DND-41 (cell line): Measurements from ENCODE around the gene MEGF6.

ENCODE experiments used
- ATAC-seq: fragments of 200-7000 bp; cut with Tn5 transposase; 3 replicates; pipeline ENCODE4 v1.9.1; 2021; ENCODE audit warnings: low read depth; ENCODE audit not compliant: insufficient read depth
- DNase-seq: peaks from one replicate; pipeline ENCODE4 v3.0.0-alpha.2; 2020
- H2AFZ ChIP-seq: 2 replicates; pipeline ENCODE4 v1.6.0; 2012; ENCODE audit warnings: low read depth, low read length
- H3K27ac ChIP-seq: 2 replicates; pipeline ENCODE4 v1.5.1; 2012; ENCODE audit warnings: low read length, inconsistent platforms
- H3K27me3 ChIP-seq: fragments of 200-600 bp; sonication (generic); 2 replicates; pipeline ENCODE4 v1.6.0; 2012; ENCODE audit warnings: low read length, mild to moderate bottlenecking, inconsistent platforms; ENCODE audit not compliant: insufficient read depth, poor library complexity
- H3K36me3 ChIP-seq: 2 replicates; pipeline ENCODE4 v1.5.1; 2012; ENCODE audit warnings: low read length, inconsistent platforms; ENCODE audit not compliant: insufficient read depth
- H3K4me1 ChIP-seq: 2 replicates; pipeline ENCODE4 v1.5.1; 2012; ENCODE audit warnings: mild to moderate bottlenecking, low read length; ENCODE audit not compliant: insufficient read depth
- H3K4me2 ChIP-seq: 2 replicates; pipeline ENCODE4 v1.6.0; 2012; ENCODE audit warnings: mild to moderate bottlenecking, moderate library complexity, low read length, inconsistent platforms; ENCODE audit not compliant: insufficient read depth
- H3K4me3 ChIP-seq, 2 experiments: fragments of 200-600 bp in 1 of 2; shearing (Covaris generic) in 1 of 2; 2 replicates each; pipeline ENCODE4 v1.5.1; 2012 to 2016; ENCODE audit warnings: inconsistent platforms in 2 of 2, low read length in 2 of 2, mild to moderate bottlenecking in 2 of 2, low read depth in 1 of 2, moderate library complexity in 1 of 2
- H3K79me2 ChIP-seq: 2 replicates; pipeline ENCODE4 v1.6.0; 2012; ENCODE audit warnings: low read length, inconsistent platforms; ENCODE audit not compliant: insufficient read depth
- H3K9ac ChIP-seq: 2 replicates; pipeline ENCODE4 v1.6.0; 2012; ENCODE audit warnings: low read depth, mild to moderate bottlenecking, inconsistent platforms, low read length, moderate library complexity
- H3K9me3 ChIP-seq: 2 replicates; pipeline ENCODE4 v1.5.1; 2012; ENCODE audit warnings: low read length, moderate library complexity, mild to moderate bottlenecking, inconsistent platforms; ENCODE audit not compliant: insufficient read depth, severe bottlenecking
- H4K20me1 ChIP-seq: 2 replicates; pipeline ENCODE4 v1.6.0; 2012; ENCODE audit warnings: low read length; ENCODE audit not compliant: insufficient read depth
- EZH2 ChIP-seq: IDR thresholded peaks from 3 replicates; pipeline ENCODE4 v1.6.1; 2012; ENCODE audit warnings: borderline replicate concordance, low read depth, mild to moderate bottlenecking, moderate library complexity, low read length, inconsistent platforms; ENCODE audit not compliant: severe bottlenecking
- TF ChIP-seq, protein P1 (sequence below): IDR thresholded peaks from 2 replicates; pipeline ENCODE4 v1.5.1; 2012; ENCODE audit warnings: borderline replicate concordance, low read length, moderate library complexity, mild to moderate bottlenecking; ENCODE audit not compliant: poor library complexity, severe bottlenecking; ENCODE audit errors: extremely low read depth

Gene MEGF6

GRCh38 chr1:3632716-3633343 lies 21.5 kb upstream of the MEGF6 start:
- Histone ChIP-seq H3K4me1 (no peaks in the 10 kb centered on the region), H3K4me3 (no peak overlapping the region), H4K20me1 (peaks cover 18% of the 10 kb centered on the region; the same call in 1 of the 2 replicates), H3K9ac (no peak overlapping the region), H3K9me3 (no peaks in the 10 kb centered on the region), H3K27ac (no peak overlapping the region), H3K36me3 (peaks cover 98% of the 10 kb centered on the region), H3K4me2 (no peak overlapping the region), H3K27me3 (no peaks in the 10 kb centered on the region), H3K79me2 (no peaks in the 10 kb centered on the region), H2AFZ (no peak overlapping the region)
- TF ChIP-seq EZH2 = no peak
- TF ChIP-seq, protein P1, sequence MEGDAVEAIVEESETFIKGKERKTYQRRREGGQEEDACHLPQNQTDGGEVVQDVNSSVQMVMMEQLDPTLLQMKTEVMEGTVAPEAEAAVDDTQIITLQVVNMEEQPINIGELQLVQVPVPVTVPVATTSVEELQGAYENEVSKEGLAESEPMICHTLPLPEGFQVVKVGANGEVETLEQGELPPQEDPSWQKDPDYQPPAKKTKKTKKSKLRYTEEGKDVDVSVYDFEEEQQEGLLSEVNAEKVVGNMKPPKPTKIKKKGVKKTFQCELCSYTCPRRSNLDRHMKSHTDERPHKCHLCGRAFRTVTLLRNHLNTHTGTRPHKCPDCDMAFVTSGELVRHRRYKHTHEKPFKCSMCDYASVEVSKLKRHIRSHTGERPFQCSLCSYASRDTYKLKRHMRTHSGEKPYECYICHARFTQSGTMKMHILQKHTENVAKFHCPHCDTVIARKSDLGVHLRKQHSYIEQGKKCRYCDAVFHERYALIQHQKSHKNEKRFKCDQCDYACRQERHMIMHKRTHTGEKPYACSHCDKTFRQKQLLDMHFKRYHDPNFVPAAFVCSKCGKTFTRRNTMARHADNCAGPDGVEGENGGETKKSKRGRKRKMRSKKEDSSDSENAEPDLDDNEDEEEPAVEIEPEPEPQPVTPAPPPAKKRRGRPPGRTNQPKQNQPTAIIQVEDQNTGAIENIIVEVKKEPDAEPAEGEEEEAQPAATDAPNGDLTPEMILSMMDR = no peak
- no peak for DNase-seq
- ATAC-seq = no peak

DNA sequence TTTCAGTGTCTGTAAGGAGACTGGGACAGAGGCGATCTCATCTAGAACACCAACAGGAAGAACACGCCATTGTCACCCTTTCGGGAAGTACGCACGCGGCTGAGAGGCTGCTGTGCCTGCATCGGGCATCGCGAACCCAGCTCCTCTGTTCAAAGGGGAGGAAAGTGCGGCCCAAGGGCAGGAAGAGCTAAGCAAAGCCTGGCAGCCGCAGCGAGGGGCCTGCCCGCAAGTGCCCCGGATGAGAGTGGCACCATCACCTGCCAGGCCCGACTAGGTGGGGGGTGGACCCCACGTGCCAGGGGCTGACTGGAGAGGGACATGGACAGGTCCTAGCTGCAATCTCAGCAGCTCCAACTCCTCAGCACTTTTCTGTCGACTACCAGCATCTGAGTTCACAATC lies 21.0 kb upstream of the MEGF6 start:
- Histone ChIP-seq H3K9ac (no peak overlapping the region), H2AFZ (no peak overlapping the region), H3K79me2 (no peaks in the 10 kb centered on the region), H3K36me3 (peaks cover 98% of the 10 kb centered on the region), H4K20me1 (peaks cover 18% of the 10 kb centered on the region; the same call in 1 of the 2 replicates), H3K27ac (no peak overlapping the region), H3K4me2 (no peak overlapping the region), H3K4me1 (no peaks in the 10 kb centered on the region), H3K27me3 (no peaks in the 10 kb centered on the region), H3K9me3 (no peaks in the 10 kb centered on the region), H3K4me3 (no peak overlapping the region)
- no peak for TF ChIP-seq EZH2
- TF ChIP-seq, protein P1 = no peak
- no peak for DNase-seq
- ATAC-seq = no peak

DNA sequence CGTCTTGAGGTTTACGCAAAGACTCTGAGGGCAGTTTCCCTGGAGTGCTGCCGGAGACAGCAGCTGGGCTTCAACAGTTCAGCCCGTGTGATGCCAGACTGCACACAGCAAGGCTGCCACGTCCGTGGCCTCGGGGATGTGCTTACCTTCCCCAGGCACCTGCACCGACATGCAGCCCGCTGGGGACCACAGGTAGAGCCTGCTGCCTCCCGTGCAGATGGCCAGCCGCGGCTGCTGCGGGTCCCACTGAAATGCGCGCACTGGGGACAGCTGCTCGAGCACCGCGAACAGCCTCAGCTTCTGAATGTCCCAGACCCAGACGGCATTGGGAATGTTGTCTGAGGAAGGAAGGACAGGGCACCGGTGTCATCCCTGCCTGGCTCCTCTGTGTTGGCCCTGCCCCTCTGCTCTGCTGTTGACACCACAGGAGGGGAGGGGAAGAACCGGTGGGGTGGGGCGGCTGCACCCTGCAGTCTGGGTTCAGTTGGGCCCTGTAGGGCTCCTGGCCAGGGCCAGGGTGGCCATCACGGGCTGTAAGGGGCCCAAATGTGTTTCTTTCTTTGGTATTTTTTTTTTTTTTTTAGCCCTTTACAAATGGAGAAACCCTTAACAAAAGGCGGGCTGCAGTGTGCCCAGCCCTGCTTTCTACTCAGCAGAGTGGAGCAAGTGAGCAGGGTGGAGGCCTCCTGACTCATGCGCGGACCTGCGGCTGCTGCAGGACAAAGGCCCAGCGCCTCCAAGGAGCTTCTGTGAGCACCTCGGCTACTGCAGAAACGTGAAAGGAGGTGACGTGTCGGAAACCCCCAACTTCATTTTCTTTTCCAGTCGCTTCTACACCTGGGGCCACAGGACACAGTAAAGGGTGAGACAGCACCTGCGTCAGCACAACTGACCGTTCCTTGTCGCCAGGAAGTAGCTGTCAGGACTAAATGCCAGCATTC lies 20.3 kb upstream of the MEGF6 start:
- Histone ChIP-seq H3K9ac (no peak overlapping the region), H3K27ac (no peak overlapping the region), H3K9me3 (no peaks in the 10 kb centered on the region), H3K4me1 (no peaks in the 10 kb centered on the region), H2AFZ (no peak overlapping the region), H3K36me3 (peaks cover 92% of the 10 kb centered on the region), H3K4me3 (no peak overlapping the region), H3K27me3 (no peaks in the 10 kb centered on the region), H4K20me1 (peaks cover 18% of the 10 kb centered on the region; the same call in 1 of the 2 replicates), H3K79me2 (no peaks in the 10 kb centered on the region), H3K4me2 (no peak overlapping the region)
- DNase-seq (no peak), ATAC-seq (no peak; the same call in 2 of the 3 replicates)
- TF ChIP-seq, protein P1 = no peak
- no peak for TF ChIP-seq EZH2
